Measurements from ENCODE around the gene ZNF778. TPM values are rescaled to one million over a fixed set of nuclear protein-coding genes. Genes with fewer than 3 reads are reported as not detected.

Gene ZNF778
- total RNA-seq, 1 experiment from 2014 or later: 31.2 TPM

- TF ChIP-seq NR3C1 (CRISPR knock-in tag; conservative IDR thresholded peaks at IDR 0.05; ENCODE audit: low read depth) (no peak), ZNF671 (CRISPR knock-in tag; IDR thresholded peaks at IDR 0.05) (no peak), NR2C2 (CRISPR knock-in tag; IDR thresholded peaks at IDR 0.05) (no peak), AFF4 (CRISPR knock-in tag; IDR thresholded peaks at IDR 0.05; ENCODE audit: borderline replicate concordance) (no peak), CBFB (CRISPR knock-in tag; IDR thresholded peaks at IDR 0.05; ENCODE audit: low read depth) (no peak), CREM (CRISPR knock-in tag; IDR thresholded peaks at IDR 0.05) (no peak), HMGA2 (CRISPR knock-in tag; IDR thresholded peaks at IDR 0.05) (no peak), ZSCAN18 (CRISPR knock-in tag; IDR thresholded peaks at IDR 0.05) (no peak)
- H3K27ac Mint-ChIP-seq: no peak overlapping the region
- H3K9me3 Mint-ChIP-seq: no peaks in the 10 kb centered on the region
- no peak overlapping the region for H3K4me3 Mint-ChIP-seq
- H3K36me3 Mint-ChIP-seq: no peaks in the 10 kb centered on the region
- ATAC-seq: no peak
- DNase-seq (ENCODE audit: low spot score): no peak
- POLR2A ChIA-PET: no interaction called here
- no peaks in the 10 kb centered on the region for H3K4me1 Mint-ChIP-seq
- CTCF ChIA-PET: interaction anchor here (1.1 kb wide), 1 partner anchor 83 kb away, joined by 3 read pairs; no protein-coding TSS in a partner anchor
- H3K27me3 Mint-ChIP-seq (ENCODE audit: low read depth): peaks cover 9% of the 10 kb centered on the region
Observed at GRCh38 chr16:89210165-89210903, 7.2 kb upstream of the ZNF778 start.

GRCh38 chr16:89210904-89211515, 6.5 kb upstream of the ZNF778 start:
- DNase-seq (ENCODE audit: low spot score): no peak
- no peaks in the 10 kb centered on the region for H3K4me1 Mint-ChIP-seq
- POLR2A ChIA-PET: no interaction called here
- H3K27me3 Mint-ChIP-seq (ENCODE audit: low read depth): peaks cover 9% of the 10 kb centered on the region
- no peak overlapping the region for H3K27ac Mint-ChIP-seq
- no peak for ATAC-seq
- H3K4me3 Mint-ChIP-seq: no peak overlapping the region
- no peaks in the 10 kb centered on the region for H3K36me3 Mint-ChIP-seq
- no peaks in the 10 kb centered on the region for H3K9me3 Mint-ChIP-seq
- CTCF ChIA-PET: interaction anchor here (0.7 to 1.3 kb wide), 3 partner anchors 18 to 473 kb away, joined by 3 read pairs; no protein-coding TSS in a partner anchor
- TF ChIP-seq TEAD1 (CRISPR knock-in tag; IDR thresholded peaks at IDR 0.05) (no peak), NFATC4 (CRISPR knock-in tag; IDR thresholded peaks at IDR 0.05) (no peak), ZNF423 (CRISPR knock-in tag; IDR thresholded peaks at IDR 0.05) (no peak), ZNF512 (CRISPR knock-in tag; IDR thresholded peaks at IDR 0.05; ENCODE audit: borderline replicate concordance) (no peak), ATF6 (CRISPR knock-in tag; IDR thresholded peaks at IDR 0.05) (no peak), ATF2 (CRISPR knock-in tag; IDR thresholded peaks at IDR 0.05; ENCODE audit: borderline replicate concordance, low read depth) (no peak), IRF1 (CRISPR knock-in tag; IDR thresholded peaks at IDR 0.05) (no peak), HMGA2 (CRISPR knock-in tag; IDR thresholded peaks at IDR 0.05) (no peak), AR (CRISPR knock-in tag; IDR thresholded peaks at IDR 0.05) (no peak)
